Kidney (tissue), 14 donors: Measurements from ENCODE around the gene NAPB. TPM values are rescaled to one million over a fixed set of nuclear protein-coding genes. Genes with fewer than 3 reads are reported as not detected.

ENCODE experiments used
- DNase-seq, 5 donors: peaks; one replicate each; pipeline ENCODE4 v3.0.0-alpha.2; 2013 to 2020
- FAIRE-seq: peaks from 2 replicates; lab custom pipeline; 2012; peaks lifted over from hg19 to GRCh38; lab: Jason Lieb, UNC
- H3K27ac ChIP-seq, 2 donors: one replicate each; pipeline ENCODE4 v1.7.0; 2013; ENCODE audit warnings: low read depth in 2 of 2, low read length in 2 of 2, inconsistent platforms in 1 of 2
- H3K27me3 ChIP-seq: one replicate; pipeline ENCODE4 v1.7.1; 2013; ENCODE audit warnings: low read length, inconsistent platforms; ENCODE audit not compliant: control insufficient read depth, insufficient read depth
- H3K36me3 ChIP-seq, 3 donors: one replicate each; pipeline versions ENCODE4 v1.7.0 to v1.7.1; 2013; ENCODE audit warnings: low read length in 3 of 3, control low read depth in 1 of 3, inconsistent platforms in 1 of 3; ENCODE audit not compliant: insufficient read depth in 3 of 3, control insufficient read depth in 2 of 3
- H3K4me1 ChIP-seq, 3 donors: one replicate each; pipeline versions ENCODE4 v1.7.0 to v1.7.1; 2013; ENCODE audit warnings: low read length in 3 of 3, inconsistent platforms in 1 of 3, low read depth in 1 of 3; ENCODE audit not compliant: control insufficient read depth in 2 of 3, insufficient read depth in 2 of 3
- H3K4me3 ChIP-seq, 3 donors: one replicate each; pipeline versions ENCODE4 v1.7.0 to v1.8.1; 2013; ENCODE audit warnings: low read length in 3 of 3, control low read depth in 1 of 3, inconsistent platforms in 1 of 3
- H3K9ac ChIP-seq, 3 donors: one replicate each; pipeline versions ENCODE4 v1.7.0 to v1.7.1; 2013; ENCODE audit warnings: low read length in 3 of 3, control low read depth in 1 of 3, inconsistent platforms in 1 of 3
- H3K9me3 ChIP-seq, 3 donors: one replicate each; pipeline versions ENCODE4 v1.7.0 to v1.7.1; 2013; ENCODE audit warnings: low read length in 3 of 3, control low read depth in 1 of 3, inconsistent platforms in 1 of 3; ENCODE audit not compliant: control insufficient read depth in 2 of 3, insufficient read depth in 1 of 3
- intact Hi-C: fragments of 100-400 bp; cut with DNase I; formaldehyde crosslinking; loops from one replicate; pipeline ENCODE4 v1.11.1; 2022
- polyA plus RNA-seq: library from polyadenylated mRNA; stranded (reverse); fragments of 350-450 nt; fragmentation: Illumina TruSeq; extraction: RNeasy Lipid Tissue Mini Kit (QIAGEN cat#74804); gene quantifications from one replicate; pipeline ENCODE4 v1.2.3, GENCODE V29; 2014; ENCODE audit warnings: low read depth, low replicate concordance; ENCODE audit not compliant: insufficient read depth
- total RNA-seq: library from RNA; stranded (reverse); fragmentation: NEBNext Ultra II Directional; extraction: Animal tissue kit (Norgen Biotek cat#: 25700); gene quantifications from one replicate; pipeline ENCODE4 v1.2.1, GENCODE V29; 2021
- TF ChIP-seq, protein P1 (sequence below): IDR thresholded peaks from 3 replicates; pipeline ENCODE4 v1.5.1; 2012; ENCODE audit warnings: mild to moderate bottlenecking, moderate library complexity, borderline replicate concordance; ENCODE audit not compliant: insufficient read depth; ENCODE audit errors: extremely low read depth
- donor health status: control.
- donor health status: control.
- donor health status: control.
- donor health status: control.
- donor health status: control.
- donor health status: DM: yes; HTN: yes; CAD: no.
- donor health status: Normal renal cell carcinoma (clear cell type).

NAPB gene
- total and polyA plus RNA-seq, 2 donors from 2014 or later = 5.3 to 9.6 TPM

- H3K9ac ChIP-seq = no peak overlapping the region
- H3K27ac ChIP-seq = no peak overlapping the region
- FAIRE-seq (no peak), DNase-seq (no peak)
- H3K9me3 ChIP-seq = no peaks in the 10 kb centered on the region
- peaks cover 0 to 11% (median 3%) of the 10 kb centered on the region in 3 donors for H3K4me1 ChIP-seq
- TF ChIP-seq, protein P1, sequence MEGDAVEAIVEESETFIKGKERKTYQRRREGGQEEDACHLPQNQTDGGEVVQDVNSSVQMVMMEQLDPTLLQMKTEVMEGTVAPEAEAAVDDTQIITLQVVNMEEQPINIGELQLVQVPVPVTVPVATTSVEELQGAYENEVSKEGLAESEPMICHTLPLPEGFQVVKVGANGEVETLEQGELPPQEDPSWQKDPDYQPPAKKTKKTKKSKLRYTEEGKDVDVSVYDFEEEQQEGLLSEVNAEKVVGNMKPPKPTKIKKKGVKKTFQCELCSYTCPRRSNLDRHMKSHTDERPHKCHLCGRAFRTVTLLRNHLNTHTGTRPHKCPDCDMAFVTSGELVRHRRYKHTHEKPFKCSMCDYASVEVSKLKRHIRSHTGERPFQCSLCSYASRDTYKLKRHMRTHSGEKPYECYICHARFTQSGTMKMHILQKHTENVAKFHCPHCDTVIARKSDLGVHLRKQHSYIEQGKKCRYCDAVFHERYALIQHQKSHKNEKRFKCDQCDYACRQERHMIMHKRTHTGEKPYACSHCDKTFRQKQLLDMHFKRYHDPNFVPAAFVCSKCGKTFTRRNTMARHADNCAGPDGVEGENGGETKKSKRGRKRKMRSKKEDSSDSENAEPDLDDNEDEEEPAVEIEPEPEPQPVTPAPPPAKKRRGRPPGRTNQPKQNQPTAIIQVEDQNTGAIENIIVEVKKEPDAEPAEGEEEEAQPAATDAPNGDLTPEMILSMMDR = no peak
- no peak overlapping the region for H3K4me3 ChIP-seq
- H3K27me3 ChIP-seq = no peaks in the 10 kb centered on the region
- H3K36me3 ChIP-seq = no peaks in the 10 kb centered on the region
- intact Hi-C loops = loop anchor here (10.0 kb wide), 1 partner anchor 1001 kb away; no protein-coding TSS in a partner anchor
These were observed 75.3 kb downstream of the NAPB start for GRCh38 chr20:23346002-23346401.

GRCh38 chr20:23344336-23344735 is 77.0 kb downstream of the NAPB start:
- Histone ChIP-seq H3K27me3 (no peaks in the 10 kb centered on the region), H3K9ac (no peak overlapping the region), H3K9me3 (no peaks in the 10 kb centered on the region), H3K4me1 (peaks cover 0 to 7% (median 2%) of the 10 kb centered on the region in 3 donors), H3K4me3 (no peak overlapping the region), H3K27ac (no peak overlapping the region), H3K36me3 (no peaks in the 10 kb centered on the region)
- FAIRE-seq (no peak), DNase-seq (no peak)
- TF ChIP-seq, protein P1 = no peak
- intact Hi-C loops = loop anchor here (5.0 to 10.0 kb wide), 2 partner anchors 652 to 1000 kb away; no protein-coding TSS in a partner anchor

DNA sequence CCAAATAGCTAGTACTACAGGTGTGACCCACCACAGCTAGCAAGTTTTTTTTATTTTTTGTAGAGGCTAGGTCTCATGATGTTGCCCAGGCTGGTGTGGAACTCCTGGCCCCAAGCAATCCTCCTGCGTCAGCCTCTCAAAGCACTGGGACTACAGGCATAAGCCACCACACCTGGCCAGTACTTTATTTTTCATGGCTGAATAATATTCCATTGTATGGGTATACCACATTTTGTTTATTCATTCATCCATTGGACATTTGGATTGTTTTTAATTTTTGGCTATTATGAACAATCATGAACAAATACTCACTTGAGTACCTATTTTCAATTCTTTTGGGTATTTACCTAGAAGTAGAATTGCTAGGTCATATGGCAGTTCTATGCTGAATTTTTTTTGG is 77.7 kb downstream of the NAPB start:
- no peak overlapping the region for H3K27ac ChIP-seq
- H3K4me1 ChIP-seq = no peaks in the 10 kb centered on the region
- DNase-seq (no peak), FAIRE-seq (no peak)
- H3K4me3 ChIP-seq = no peak overlapping the region
- H3K36me3 ChIP-seq = no peaks in the 10 kb centered on the region
- no peak overlapping the region for H3K9ac ChIP-seq
- no peaks in the 10 kb centered on the region for H3K27me3 ChIP-seq
- no peaks in the 10 kb centered on the region for H3K9me3 ChIP-seq
- intact Hi-C loops = loop anchor here (5.0 to 10.0 kb wide), 2 partner anchors 651 to 999 kb away; no protein-coding TSS in a partner anchor
- TF ChIP-seq, protein P1 = no peak

GRCh38 chr20:23341073-23341472 is 80.2 kb downstream of the NAPB start:
- DNase-seq (no peak), FAIRE-seq (no peak)
- Histone ChIP-seq H3K4me3 (no peak overlapping the region), H3K9me3 (no peaks in the 10 kb centered on the region), H3K27ac (no peak overlapping the region), H3K4me1 (no peaks in the 10 kb centered on the region), H3K27me3 (no peaks in the 10 kb centered on the region), H3K9ac (no peak overlapping the region), H3K36me3 (no peaks in the 10 kb centered on the region)
- TF ChIP-seq, protein P1 = no peak
- intact Hi-C loops = loop anchor here (5.0 to 10.0 kb wide), 2 partner anchors 649 to 996 kb away; no protein-coding TSS in a partner anchor
